ENCODE data around the gene OLFM1. TPM values are rescaled to one million over a fixed set of nuclear protein-coding genes. Genes with fewer than 3 reads are reported as not detected.

OLFM1 gene
- polyA plus RNA-seq, 1 donor (not counting 4 experiments of a cell fraction or from before 2014, with no cell fraction given) = 0.25 TPM

- dilution Hi-C loops (cut with MboI; ENCODE audit: extremely low pct_ligation_motif_present, low sequenced_read_pairs) = no loop called here
- Histone ChIP-seq H3K4me2 (ENCODE audit: control insufficient read depth, extremely low read depth, insufficient read depth, low read depth, low read length) (peak overlapping the region; percentile 5), H3K27me3 (ENCODE audit: control insufficient read depth, extremely low read depth, insufficient read depth, low read length) (peaks cover 36% of the 10 kb centered on the region), H3K27ac (ENCODE audit: control insufficient read depth, insufficient read depth, low read length) (no peak overlapping the region), H4K20me1 (ENCODE audit: control insufficient read depth, extremely low read depth, insufficient read depth, low read length) (no peaks in the 10 kb centered on the region), H3K9me1 (ENCODE audit: control insufficient read depth, extremely low read depth, insufficient read depth, low read length) (no peaks in the 10 kb centered on the region), H2AFZ (ENCODE audit: control insufficient read depth, low read length) (no peak overlapping the region), H3K36me3 (ENCODE audit: control insufficient read depth in 2 of 2, extremely low read depth in 1 of 2, insufficient read depth in 2 of 2, low read length in 2 of 2) (no peaks in the 10 kb centered on the region), H3K79me2 (ENCODE audit: control insufficient read depth, insufficient read depth, low read length) (no peaks in the 10 kb centered on the region), H3K4me1 (ENCODE audit: control insufficient read depth, extremely low read depth, insufficient read depth, low read length) (no peaks in the 10 kb centered on the region), H3K4me3 (ENCODE audit: control insufficient read depth in 2 of 3, extremely low read depth in 1 of 3, insufficient read depth in 2 of 3, low read depth in 1 of 3, low read length in 3 of 3) (peak overlapping the region in 1 of 3 experiments; percentile 14), H3K9me3 (ENCODE audit: control insufficient read depth, low read depth, low read length) (no peaks in the 10 kb centered on the region), H3K9ac (ENCODE audit: control insufficient read depth, extremely low read depth, insufficient read depth, low read length) (no peak overlapping the region)
- DNase-seq (ENCODE audit: low read depth, low spot score) (no peak), FAIRE-seq (no peak)
- TF ChIP-seq CTCF (optimal IDR thresholded peaks at IDR 0.05 in 1 of 3, IDR thresholded peaks at IDR 0.05 in 1 of 3, conservative IDR thresholded peaks at IDR 0.05 in 1 of 3; ENCODE audit: extremely low read depth in 1 of 3, insufficient read depth in 2 of 3, low read length in 3 of 3) (no peak), EZH2 (IDR thresholded peaks at IDR 0.05; ENCODE audit: low read length) (no peak)
These were observed 12.9 kb upstream of the OLFM1 start for GRCh38 chr9:135074354-135075233.

GRCh38 chr9:135075234-135076142 is 12.0 kb upstream of the OLFM1 start:
- no peak overlapping the region for H2AFZ ChIP-seq (ENCODE audit: control insufficient read depth, low read length)
- no peaks in the 10 kb centered on the region for H3K9me3 ChIP-seq (ENCODE audit: control insufficient read depth, low read depth, low read length)
- FAIRE-seq (no peak), DNase-seq (ENCODE audit: low read depth, low spot score) (no peak)
- TF ChIP-seq CTCF (optimal IDR thresholded peaks at IDR 0.05 in 1 of 3, IDR thresholded peaks at IDR 0.05 in 1 of 3, conservative IDR thresholded peaks at IDR 0.05 in 1 of 3; ENCODE audit: extremely low read depth in 1 of 3, insufficient read depth in 2 of 3, low read length in 3 of 3) (no peak), EZH2 (IDR thresholded peaks at IDR 0.05; ENCODE audit: low read length) (no peak)
- H3K27me3 ChIP-seq (ENCODE audit: control insufficient read depth, extremely low read depth, insufficient read depth, low read length) = peaks cover 35% of the 10 kb centered on the region
- H3K4me2 ChIP-seq (ENCODE audit: control insufficient read depth, extremely low read depth, insufficient read depth, low read depth, low read length) = peak overlapping the region; percentile 32
- H3K79me2 ChIP-seq (ENCODE audit: control insufficient read depth, insufficient read depth, low read length) = no peaks in the 10 kb centered on the region
- no peaks in the 10 kb centered on the region for H3K4me1 ChIP-seq (ENCODE audit: control insufficient read depth, extremely low read depth, insufficient read depth, low read length)
- no peak overlapping the region for H3K27ac ChIP-seq (ENCODE audit: control insufficient read depth, insufficient read depth, low read length)
- dilution Hi-C loops (cut with MboI; ENCODE audit: extremely low pct_ligation_motif_present, low sequenced_read_pairs) = no loop called here
- no peaks in the 10 kb centered on the region for H3K9me1 ChIP-seq (ENCODE audit: control insufficient read depth, extremely low read depth, insufficient read depth, low read length)
- H3K4me3 ChIP-seq (ENCODE audit: control insufficient read depth in 2 of 3, extremely low read depth in 1 of 3, insufficient read depth in 2 of 3, low read depth in 1 of 3, low read length in 3 of 3) = peak overlapping the region in 2 of 3 experiments; percentile 14 to 26
- H3K36me3 ChIP-seq (ENCODE audit: control insufficient read depth in 2 of 2, extremely low read depth in 1 of 2, insufficient read depth in 2 of 2, low read length in 2 of 2) = no peaks in the 10 kb centered on the region
- no peaks in the 10 kb centered on the region for H4K20me1 ChIP-seq (ENCODE audit: control insufficient read depth, extremely low read depth, insufficient read depth, low read length)
- H3K9ac ChIP-seq (ENCODE audit: control insufficient read depth, extremely low read depth, insufficient read depth, low read length) = no peak overlapping the region

Data from keratinocyte (primary cell).